SHP77 (cell line): ENCODE measurements around the gene PHF12.

ENCODE experiments used
- DNase-seq, 2 experiments: peaks; one replicate each; lab custom pipeline; 2025; lab: John Stamatoyannopoulos, UW

The PHF12 gene

DNA sequence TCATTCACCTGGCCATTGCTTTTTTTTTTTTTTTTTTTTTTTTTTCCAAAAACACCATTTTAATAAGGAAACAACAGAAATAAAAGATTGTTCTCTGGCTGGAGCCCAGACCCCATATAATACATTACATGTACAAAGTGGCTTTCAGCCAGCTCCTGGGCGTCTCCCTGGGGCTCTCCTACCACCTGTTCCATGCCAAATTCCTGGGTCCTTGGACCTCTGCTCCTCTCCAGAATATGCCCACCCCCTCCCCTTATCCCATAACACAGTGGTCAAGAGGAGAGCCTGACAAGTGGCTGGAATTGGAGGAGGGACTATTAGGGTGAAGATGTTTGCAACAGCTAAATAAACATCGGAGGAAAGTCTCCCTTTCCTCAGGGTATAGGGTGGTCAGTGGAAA, 3.6 kb upstream of the PHF12 start:
- DNase-seq = no peak

DNA sequence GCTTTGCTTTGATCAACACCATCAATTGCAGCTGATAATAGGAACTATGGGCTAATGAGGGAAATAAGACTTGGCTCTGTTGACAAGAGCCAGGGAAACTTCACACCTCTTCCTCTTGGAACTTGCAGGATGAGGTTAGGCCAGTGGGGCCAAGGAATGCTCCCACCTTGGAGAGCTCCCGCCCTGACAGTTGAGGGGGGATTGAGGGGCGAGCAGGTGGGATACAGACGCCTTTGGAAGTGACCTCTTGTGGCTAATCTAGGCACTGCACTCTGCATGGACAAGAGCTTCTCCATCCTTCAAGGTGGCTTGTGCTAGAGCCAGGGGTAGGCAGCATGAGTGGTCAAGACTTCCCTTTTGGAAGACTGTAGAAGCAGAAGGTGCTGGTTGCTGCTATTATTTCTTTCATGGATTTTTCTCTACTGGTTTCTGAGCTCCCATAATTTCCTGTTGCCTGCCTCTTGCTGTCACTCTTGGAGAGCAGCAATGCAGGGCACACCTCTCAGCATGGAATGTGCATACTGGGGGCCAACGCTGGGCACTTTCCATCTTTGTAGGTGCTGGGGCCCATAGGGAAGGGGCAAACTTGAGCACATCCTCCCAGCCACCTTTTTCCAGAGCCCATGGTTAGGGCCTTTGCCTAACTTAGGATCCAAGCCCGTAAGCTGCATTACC, 2.3 kb upstream of the PHF12 start:
- DNase-seq = peak in 1 of 2 experiments; percentile 42

DNA sequence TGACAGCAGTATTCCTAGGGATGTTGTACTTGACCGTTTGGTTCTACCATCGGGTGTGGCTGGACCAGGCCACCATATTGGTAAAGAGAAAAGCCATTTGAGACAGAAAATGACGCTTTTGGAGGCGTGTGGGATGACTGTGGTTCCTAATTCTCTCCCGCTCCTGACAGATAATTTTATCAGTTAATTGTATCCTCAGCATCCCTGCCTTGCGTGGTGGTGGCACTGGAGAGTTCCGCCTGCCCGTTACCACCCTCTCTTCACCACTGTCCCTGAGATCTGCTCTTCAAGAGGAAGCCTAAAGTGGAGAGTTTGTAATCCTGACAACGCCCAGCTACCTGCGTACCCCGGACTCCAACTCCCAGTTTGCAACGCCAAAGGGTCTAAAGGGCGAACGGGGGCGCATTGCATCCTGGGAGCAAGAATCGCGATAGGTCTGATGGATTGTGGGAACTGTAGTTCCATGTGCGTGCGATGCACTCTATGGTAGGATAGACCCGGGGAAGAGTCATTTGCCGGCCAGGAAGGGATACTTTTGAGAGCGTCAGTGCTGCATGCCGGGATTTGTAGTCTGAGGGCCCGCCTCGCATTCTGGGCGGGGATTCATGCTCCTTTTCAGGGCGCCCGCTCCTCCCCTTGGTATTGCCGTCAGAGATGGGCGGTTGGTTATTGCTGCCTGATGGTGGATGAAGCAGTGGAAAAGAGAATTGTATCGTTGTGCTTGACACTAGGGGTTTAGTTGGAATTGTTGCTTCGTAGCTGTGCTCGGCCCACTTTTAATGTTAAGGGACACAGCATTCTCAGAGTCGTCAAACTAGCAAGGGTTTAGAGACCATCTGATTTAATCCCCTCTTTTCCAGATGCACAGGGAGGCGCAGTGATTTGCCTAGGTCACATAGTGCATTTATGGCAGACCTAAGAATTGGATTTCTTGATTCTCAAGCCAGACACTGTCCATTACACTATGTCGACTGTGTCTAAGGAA, 965 bp upstream of the PHF12 start:
- DNase-seq = peak; percentile 99

DNA sequence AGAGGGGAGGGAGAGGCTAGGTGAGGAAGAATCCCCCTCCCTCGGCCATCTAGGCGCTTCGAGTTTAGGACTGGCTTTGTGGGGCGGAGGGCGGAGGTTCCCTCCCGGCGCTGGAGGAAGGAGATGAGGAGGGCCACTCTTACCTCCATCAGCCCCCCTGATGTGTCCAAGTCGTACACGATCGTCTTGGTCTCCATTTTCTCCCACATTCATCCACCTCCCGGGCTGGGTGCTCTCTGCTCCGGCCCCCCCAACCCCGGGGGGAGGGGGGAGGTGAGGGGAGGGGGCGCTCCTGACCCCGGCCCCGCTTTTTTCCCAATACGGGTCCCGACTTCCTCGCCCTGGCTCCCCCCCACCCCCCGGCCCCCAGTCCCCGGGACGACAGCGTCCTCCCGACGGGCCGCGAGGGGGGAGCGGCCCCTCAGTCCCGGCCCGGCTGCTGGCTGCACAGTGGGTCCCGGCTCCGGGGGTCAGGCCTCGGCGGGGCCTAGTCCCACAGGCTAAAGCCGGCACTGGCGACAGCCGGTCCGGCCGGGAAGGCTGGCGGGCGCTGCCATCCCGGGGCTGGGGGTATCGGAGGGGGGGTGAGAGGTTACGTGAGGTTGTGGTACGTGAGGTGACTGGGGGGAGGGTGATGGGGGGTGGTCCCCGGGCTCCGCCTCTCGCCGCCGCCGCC, 428 bp downstream of the PHF12 start:
- DNase-seq = no peak

DNA sequence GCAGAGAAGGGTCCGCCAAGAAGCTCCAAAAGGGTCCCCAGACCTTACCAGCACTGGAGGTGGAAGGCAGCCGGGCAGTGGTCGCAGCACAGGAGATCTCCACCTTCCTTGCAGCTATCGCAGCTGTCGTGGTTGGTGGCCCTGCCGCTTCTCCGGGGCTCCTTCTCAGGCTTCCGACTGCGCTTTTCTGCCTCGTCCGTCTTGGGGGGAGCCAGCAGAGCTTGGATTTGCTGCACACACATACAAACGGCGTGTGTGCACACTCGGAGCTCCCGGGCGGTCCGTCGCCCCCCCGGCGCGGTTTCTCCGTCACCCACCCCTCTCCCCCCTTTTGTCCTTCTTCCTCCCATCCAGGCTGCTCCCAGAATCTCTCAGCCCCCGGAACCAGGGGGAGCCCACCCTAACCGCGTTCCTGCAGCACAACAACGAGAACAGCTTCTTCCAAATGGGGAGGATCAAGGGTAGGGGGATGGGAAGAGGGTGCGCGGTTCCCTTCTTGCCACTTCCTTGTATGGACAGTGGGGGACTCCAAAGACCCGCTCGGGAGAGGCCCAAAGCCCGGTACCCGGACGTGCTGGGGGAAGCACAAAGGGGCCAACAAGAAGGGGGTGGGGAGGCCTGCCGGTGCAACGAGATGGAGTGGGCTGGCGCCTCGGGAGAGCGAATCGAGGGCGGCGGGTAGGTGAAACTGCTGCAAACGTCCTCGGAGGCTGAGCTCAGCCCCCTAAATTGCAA, 1.1 kb downstream of the PHF12 start:
- DNase-seq = peak in 1 of 2 experiments; percentile 15

DNA sequence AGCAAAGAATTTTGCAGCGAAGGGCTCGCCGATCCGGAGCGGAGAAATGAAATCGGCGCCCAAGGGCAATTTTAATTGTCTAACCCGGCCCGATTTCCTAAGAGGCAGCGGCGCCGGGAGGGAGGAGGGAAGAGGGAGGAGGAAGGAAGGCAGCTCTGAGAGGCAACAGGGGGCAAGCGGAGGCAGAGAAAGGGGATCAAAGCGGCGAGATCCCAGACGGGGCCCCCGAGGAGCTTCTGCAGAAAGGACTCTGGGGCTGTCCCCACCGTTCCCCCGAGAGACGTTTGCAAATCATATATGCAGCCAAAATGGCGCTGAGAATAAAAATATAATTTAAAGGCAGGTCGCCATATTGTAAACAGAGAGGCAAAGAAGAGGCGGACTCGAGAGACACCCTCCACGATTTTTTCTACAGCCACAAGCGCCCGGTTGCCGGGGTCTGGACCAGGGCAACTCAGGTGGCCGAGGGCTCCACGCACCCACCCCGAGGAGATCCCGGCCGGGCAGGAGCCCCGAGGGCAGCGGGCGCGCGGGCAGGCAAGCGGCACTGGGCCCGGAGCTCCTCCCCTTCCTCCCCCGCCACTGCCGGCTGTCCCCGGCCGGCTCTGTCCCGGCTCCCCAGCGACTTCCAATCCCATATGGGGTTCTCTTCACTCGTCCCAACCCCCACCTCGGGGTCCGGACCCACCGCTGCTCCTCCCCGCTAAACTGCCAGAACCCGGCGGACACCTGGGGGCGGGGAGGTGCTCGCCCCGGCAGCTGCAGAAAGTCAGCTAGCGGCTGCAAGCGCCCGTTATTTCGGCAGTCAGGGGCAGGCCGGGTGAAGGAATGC, 1.9 kb downstream of the PHF12 start:
- peak in 1 of 2 experiments; percentile 14 for DNase-seq

DNA sequence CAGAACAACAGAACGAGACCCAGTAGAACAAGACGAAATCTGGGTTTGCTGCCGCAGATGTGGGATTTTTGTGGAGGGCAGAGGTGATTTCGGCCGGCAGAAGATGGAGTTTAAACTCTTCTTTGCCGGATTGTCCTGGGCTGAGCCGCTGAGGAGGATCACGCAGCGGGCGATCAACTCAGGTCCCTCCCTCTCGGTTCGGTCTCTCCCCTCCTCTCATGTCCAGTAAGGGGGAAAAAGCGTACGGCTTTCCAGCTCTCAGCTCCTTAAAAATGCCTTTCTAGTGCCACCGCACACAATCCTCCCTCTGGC, 2.5 kb downstream of the PHF12 start:
- DNase-seq = no peak

DNA sequence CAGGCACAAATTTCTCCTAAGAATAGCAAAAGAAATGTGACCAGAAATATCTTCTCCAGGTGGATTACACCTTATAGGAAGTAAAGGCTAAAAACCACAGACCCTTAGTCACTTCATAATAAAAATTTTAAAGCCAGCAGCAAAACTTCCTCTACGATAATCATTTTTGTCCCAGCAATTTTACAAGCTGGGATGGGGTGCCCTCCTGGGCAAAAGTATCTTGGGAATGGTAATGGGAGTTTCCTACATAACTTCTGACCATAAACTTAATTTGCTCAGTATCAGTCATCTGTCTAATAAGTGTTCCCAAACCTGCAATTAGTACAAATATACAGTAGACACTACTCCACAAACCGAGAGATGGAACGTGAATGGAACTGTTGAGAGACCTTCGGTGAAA, 3.0 kb downstream of the PHF12 start:
- DNase-seq = no peak

DNA sequence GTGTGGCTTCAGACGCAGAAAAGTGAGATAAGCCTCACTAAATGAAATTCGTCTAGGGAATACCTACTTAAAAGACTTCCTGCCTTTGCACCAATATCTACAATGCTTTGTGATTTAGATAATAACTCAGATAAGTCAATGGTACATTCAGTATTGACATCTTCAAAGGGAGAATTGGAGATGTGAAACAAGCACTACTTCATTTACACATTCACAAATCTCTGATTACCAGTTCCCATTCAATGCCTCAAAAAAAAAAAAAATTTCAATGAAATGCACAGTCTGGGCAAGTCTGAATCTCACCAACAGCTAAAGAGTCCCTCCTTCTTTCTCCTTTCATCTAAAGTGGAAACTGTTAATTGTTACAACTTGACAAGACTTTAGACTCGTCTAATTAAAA, 3.7 kb downstream of the PHF12 start:
- no peak for DNase-seq

DNA sequence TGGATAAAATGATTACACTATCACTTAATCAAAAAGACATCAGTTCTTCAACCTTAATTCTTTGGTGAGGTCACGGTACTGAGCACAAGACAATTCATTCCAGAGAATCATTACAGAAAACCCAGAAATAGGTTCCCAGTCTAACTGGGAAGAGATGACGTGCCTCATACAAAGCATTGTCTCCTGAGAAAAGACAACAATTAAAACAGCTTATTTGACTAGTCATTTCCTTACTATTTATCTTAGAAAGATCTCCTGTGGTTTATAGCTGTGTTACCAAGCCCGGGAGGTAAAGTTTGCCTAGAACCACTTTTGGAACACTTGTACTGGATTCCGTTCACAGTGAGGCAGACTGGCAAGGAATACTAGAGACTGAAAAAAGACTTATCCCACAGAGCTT, 5.1 kb downstream of the PHF12 start:
- DNase-seq = no peak

DNA sequence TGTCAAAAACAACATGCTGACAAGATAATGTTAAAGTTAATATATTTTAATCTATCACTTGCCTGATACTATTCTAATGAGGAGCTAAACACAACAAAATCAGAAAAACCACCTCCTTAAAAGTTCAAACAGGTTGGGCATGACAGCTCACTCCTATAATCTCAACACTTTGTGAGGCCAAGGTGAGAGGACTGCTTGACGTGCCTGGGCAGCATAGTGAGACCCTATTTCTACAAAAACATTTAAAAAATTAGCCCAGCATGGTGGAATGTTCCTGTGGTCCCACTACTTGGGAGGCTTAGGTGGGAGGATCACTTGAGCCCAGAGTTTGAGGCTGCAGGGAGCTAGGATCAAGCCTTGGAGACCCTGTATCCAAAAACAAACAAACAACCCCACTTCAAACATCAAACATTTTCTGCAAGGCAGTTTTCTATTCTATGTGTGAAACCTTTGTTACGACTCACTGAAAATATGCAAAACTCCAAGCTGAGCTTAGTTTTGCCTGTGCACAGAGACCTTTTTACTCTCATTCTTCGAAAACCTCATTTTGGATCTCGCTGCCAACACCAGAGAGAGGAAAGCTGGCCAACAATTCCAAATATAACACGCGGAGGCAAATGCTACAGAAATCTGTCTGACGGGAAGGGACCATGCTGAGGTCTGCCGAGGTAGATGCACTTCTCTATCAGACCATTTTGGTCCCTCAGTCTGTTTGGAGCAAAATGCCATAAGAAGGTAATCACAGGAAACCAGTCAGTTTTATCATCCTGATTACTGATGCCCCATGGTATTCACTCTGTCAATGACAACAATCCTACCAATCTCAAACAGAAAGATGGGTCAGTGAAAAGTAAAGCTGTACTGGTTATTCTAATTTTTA, 6.2 kb downstream of the PHF12 start:
- no peak for DNase-seq

DNA sequence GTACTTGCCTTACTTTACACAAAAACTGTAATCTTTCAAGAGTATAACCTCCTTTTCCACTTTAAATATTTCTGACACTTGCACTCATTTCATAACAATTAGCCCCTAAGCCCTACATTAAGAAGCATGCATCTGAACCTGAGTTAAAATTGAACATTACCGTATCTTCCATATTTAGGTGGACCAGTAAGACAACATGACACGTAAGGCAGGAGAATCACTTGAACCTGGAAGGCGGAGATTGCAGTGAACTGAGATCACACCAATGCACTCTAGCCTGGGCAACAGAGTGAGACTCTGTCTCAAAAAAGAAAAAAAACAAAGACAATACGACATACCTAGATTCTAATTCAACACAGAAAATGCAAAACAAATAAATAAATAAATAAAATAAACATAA, 7.0 kb downstream of the PHF12 start:
- no peak for DNase-seq

DNA sequence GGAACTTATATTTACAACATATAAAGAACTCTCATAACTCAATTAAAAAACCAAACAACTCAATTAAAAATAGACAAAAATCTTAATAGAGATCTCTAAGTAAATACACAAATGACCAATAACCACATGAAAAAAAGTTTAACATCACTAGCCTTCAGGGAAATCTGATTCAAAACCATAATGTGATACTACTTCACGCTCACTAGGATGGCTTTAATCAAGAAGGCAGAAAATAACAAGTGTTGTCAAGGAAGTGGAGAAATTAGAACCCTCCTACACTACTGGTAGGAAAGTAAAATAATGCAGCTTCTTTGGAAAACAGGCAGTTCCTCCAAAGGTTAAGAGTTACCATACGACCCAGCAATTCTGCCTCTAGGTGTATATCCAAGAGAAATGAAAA, 8.4 kb downstream of the PHF12 start:
- no peak for DNase-seq

DNA sequence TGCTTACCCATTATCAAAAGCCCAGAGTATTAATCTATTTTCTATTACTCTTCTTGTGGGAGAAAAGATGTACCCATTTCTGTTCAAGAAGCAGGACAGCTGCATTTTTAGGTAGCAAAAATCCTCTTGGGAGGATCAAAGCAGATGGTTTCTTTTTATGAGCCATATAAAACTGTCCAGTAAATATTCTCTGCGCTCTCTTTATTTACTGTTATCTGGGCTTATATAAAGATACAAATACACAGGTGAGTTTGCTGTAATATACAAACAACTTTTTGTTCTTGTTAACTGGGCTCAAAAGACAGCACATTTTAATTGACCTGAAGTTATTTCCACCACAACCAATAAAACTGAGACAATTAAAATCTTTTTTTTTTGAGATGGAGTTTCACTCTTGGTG, 10.1 kb downstream of the PHF12 start:
- DNase-seq = no peak

DNA sequence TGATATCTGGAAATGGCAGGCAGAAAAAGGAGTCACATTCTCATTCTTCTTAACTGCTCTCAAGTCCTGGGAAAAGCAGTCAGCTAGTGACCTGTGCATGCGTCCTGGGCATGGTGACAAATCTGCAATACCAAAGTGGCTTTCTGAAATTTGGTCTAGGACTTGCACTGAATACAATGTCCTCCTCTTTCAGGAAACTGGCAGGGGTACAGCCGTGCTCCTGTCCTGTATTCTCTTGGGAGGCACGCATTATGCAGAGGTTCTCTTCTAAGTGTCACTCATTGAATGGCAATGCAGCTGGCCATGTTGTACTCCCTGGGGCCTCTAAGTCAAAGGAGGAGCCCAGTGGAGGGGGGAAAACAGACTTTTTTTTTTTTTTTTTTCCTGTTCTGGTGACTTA, 10.6 kb downstream of the PHF12 start:
- no peak for DNase-seq

DNA sequence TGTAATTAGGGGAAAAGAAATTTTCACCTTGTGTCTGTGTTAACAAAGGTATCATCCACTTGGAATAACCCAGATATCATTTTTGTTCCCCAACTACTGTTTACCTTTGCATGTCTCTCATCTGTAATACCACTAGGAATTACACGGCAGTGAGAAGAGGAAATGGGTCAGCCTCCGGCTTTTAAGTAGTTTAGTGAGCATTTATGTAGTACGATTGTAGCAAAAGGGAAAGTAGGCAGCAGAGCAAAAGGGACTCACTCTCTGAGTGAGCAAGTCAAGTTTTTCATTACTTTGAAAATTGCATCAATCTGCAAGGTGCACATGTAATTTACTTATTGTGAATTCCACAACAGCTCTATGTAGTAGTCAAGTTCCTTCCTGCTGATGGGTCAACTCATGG, 11.2 kb downstream of the PHF12 start:
- DNase-seq = no peak

DNA sequence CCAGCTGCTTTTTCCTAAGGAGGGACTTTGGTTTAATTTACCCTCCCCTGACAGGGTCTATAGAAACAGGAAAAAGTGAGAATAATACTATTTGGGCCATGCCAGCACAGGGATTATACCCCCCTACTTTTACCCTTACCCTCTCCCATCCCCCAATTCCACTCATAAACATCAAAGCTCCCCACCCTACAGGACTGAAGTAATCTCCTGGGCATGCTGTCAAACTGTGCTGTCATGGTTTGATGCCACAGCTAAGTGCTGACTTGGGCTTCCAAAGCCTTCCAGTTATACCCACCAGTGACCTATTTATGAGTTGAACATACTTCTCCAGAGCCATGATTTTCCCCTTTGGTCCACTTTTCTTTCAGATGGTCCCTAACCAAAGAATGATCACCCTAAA, 12.8 kb downstream of the PHF12 start:
- no peak for DNase-seq

DNA sequence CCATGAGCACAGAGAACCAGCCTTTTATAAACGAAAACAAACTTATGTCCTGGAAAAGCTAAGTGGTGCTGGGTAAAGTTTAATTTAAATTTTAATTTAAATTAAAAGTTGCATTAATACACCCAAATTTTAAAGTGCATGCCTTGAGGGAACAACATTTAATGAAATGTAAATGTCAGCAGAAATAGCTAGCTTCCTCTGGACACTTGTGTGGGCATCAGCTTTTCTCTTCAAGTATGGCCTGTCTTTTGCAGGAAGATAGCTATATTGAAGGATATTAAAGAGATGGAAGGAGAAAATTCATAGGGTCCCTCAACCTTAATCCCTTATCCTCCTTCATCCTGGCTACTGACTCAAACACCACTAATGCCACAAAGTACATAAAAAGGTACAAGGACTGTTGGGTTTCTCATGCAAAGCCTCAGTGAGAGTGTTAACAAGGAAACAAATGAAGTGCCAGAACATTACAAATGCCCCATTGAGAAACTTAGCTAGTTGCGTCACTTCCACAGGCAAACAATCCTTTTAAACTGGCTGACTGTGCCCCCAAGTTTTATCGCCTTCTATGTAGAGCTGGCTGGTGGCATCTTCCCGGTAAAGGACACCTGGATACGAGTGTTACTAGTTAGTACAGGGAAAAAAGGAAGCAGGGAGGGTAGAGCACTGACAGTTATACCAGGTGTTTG, 14.1 kb downstream of the PHF12 start:
- DNase-seq = no peak

DNA sequence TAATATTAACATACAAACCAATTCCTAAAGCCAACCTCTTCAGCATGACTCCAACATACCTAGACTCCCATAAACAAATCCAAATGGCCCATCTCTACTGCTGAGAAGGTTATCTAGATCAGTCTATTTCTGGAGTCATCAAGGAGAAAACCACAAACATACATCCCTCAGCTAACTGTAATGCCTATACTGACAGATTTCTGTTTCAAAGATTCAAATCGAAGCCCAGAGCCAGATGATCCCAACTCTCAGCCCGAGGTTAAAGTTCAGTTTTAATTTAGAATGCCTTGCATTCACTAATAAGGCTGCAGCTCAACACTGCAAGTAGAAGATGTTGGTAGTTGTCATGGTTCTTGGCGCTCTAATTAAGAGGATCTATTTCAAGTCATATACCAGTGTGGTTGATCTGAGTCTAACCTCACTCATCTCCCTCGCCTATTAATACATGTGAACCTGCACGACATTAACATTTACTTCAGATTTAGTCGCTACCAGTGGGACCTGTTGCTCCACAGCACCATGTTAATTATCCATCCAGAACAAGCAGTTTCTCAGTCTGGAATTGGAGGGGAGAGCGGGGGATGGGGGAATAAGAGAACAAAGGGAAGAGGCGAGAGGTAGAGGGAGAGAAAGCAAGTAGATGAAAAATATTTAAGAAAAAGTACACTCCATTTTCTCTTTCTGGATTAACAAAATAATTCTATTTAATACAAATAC, 15.4 kb downstream of the PHF12 start:
- no peak for DNase-seq
